Stimulated activated CD4-positive, alpha-beta T cell treated with anti-CD3 and anti-CD28 coated beads, Interleukin-1b, Interleukin-23, amount 100 ng/mL, for 24 hours (primary cell): ENCODE results near the gene KIF4B.
"Not testable (repeated sequence)": the region's sequence is repeated elsewhere in the genome, so short reads cannot be mapped to it uniquely, and the experiment has no call there.

ENCODE experiments used
- DNase-seq, 4 experiments: peaks; one replicate each; pipeline ENCODE4 v3.0.0-alpha.2; 2020; ENCODE audit warnings: low read depth in 4 of 4, low spot score in 1 of 4

Gene KIF4B

DNA sequence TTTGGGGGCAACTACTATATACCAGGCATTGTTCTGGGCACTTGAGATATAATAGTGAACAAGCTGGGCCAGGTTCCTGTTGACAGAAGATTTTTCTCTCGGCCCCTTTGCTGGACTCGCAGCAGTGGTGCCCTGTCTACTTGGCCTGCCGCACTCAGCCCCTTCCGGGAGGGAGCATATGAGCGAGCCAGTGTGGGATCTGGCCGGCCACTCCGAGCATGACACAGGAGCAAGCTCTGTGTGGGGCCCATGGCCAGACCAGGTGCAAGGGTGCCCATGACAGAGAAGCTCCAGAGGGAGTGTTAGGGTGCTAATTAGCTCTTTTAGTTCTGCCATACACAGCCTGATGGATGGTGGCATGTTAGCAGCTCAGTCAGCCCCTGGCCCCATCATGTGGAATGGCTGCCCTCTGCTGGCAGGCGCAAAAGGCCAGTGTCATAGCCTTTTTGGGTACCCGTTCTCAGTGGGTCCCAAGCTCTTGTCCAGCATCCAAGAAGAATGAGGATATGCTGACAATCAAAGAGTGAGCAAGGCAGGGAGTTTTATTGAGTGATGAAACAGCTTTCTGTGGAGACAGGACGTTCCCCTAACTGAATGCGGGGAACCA, 9.3 kb upstream of the KIF4B start:
- DNase-seq = peak in 1 of 4 experiments; percentile 8

DNA sequence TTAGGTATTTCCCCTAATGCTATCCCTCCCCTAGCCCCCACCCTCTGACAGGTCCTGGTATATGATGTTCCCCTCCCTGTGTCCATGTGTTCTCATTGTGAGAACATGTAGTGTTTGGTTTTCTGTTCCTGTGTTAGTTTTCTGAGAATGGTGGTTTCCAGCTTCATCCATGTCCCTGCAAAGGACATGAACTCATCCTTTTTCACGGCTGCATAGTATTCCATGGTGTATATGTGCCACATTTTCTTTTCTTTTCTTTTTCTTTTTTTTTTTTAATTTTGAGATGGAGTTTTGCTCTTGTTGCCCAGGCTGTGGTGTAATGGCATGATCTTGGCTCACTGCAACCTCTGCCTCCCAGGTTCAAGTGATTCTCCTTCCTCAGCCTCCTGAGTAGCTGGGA, 7.3 kb upstream of the KIF4B start:
- not testable (repeated sequence) for DNase-seq

- no peak for DNase-seq
Observed at GRCh38 chr5:155008669-155009068, 4.9 kb upstream of the KIF4B start.

DNA sequence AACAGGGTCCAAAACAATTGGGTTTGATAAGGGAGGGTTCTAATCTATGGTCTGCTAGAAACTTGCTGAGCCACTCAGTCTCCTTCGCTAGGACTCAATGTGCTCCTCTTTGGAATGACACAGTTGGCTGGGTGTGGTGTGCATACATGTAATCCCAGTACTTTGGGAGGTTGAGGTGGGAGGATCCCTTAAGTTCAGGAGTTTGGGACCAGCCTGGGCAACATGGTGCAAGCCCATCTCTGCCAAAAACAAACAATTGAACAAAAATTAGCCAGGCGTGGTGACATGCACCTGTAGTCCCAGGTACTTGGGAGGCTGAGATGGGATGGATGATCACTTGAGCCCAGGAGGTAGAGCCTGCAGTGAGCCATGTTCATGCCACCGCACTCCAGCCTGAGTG, 2.7 kb upstream of the KIF4B start:
- no peak for DNase-seq

- no peak for DNase-seq
Observed at GRCh38 chr5:155015239-155015638, 1.7 kb downstream of the KIF4B start.

GRCh38 chr5:155017610-155018009, 4.1 kb downstream of the KIF4B start:
- DNase-seq = no peak

DNA sequence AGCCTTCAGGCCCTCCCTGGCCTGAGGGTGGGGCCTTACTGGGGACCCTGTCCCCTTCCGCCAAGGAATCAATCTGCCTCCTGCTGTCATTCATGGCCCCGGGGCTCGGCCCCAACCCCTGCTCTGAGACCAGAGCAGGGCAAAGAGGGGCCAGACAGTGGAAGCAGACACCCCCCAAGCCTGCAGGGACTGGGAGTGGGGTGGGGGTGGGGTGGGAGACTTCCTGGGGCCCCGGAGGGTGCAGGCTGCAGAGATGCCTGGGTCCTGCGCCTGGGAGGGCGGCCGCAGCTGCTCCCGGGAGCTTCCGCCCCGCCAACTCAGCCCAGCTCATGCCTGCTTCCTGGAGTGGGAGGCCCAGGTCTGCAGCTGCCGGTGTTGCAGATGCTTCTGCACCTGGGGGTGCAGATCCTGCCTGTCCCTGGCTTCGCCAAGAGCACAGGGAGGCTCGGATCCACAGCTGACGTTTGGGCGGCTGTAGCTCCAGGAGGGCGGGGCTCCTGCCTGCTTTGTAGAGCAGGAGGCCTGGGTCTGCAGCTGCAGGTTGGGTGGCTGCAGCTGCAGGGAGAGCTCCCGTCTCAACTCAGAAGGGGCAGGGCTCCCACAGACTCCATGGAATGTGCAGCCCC, 6.2 kb downstream of the KIF4B start:
- DNase-seq = no peak

DNA sequence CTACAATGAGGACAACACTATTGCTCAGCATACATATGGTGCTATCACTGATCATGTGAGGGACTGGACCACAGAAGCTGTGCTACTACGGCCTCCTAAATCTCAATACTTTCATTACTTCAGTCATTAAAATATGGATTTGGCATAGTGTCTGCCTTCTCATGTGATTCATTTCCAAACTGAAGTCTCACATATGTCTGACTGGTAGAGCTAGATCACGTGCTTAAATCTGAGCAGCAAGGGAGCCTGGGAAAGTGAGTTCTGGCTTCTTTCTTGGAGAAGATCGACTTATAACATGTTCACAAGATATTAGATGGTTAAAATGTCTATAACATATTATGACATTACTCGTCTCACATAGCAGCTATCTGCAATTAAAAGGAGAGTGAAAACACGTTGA, 8.3 kb downstream of the KIF4B start:
- no peak for DNase-seq

DNA sequence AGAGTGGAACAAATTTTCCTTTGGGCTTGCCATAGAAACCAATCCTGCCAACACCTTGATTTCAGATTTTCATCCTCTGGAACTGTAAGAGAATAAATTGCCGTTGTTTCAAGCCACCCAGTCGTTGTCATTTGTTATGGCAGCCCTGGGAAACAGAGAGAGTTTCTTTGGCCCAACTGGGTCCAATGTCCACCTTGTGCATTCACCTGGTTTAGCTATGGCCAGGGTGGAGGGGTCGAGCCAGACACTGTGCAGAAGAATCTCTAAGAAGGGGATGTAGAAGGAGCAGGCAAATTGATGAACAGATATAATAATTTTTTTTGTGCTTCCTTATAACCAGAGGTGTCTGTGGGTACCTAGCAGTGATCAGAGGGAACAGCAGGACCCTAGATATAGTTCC, 9.8 kb downstream of the KIF4B start:
- DNase-seq = no peak

DNA sequence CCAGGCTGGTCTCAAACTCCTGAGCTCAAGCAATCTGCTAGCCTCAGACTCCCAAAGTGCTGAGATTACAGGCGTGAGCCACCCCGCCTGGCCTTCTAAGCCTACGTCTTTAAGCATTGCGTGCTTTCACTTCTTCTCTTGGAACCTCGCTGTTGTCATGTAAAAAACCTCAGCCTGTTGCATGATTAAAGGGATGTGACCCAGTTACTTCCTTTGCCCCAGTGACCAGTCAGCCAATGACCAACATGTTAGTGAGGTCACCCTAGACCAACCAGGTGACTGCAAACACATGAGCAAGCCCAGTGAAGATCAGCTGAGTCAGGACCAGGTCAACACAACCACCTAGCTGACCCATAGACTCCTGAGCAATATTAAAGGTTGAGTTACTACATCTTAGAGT, 10.5 kb downstream of the KIF4B start:
- no peak for DNase-seq

GRCh38 chr5:155025895-155026294, 12.3 kb downstream of the KIF4B start:
- no peak for DNase-seq

- DNase-seq = no peak
Observed at GRCh38 chr5:155027993-155028629, 14.6 kb downstream of the KIF4B start.

GRCh38 chr5:155029240-155029639, 15.7 kb downstream of the KIF4B start:
- DNase-seq = no peak

DNA sequence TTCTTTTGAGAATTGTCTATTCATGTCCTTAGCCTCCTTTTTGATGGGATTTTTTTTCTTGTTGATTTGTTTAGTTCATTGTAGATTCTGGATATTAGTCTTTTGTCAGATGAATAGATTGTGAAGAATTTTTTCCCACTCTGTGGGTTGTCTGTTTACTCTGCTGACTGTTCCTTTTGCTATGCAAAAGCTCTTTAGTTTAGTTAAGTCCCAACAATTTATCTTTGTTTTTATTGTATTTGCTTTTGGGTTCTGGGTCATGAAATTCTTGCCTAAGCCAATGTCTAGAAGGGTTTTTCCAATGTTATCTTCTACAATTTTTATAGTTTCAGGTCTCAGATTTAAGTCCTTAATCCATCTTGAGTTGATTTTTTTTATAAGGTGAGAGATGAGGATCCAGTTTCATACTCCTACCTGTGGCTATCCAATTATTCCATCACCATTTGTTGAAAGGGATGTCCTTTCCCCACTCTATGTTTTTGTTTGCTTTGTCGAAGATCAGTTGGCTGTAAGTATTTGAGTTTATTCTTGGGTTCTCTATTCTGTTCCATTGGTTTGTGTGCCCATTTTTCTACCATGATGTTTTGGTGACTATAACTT, 20.7 kb downstream of the KIF4B start:
- DNase-seq = not testable (repeated sequence)

GRCh38 chr5:155035087-155035486, 21.5 kb downstream of the KIF4B start:
- DNase-seq = not testable (repeated sequence)

DNA sequence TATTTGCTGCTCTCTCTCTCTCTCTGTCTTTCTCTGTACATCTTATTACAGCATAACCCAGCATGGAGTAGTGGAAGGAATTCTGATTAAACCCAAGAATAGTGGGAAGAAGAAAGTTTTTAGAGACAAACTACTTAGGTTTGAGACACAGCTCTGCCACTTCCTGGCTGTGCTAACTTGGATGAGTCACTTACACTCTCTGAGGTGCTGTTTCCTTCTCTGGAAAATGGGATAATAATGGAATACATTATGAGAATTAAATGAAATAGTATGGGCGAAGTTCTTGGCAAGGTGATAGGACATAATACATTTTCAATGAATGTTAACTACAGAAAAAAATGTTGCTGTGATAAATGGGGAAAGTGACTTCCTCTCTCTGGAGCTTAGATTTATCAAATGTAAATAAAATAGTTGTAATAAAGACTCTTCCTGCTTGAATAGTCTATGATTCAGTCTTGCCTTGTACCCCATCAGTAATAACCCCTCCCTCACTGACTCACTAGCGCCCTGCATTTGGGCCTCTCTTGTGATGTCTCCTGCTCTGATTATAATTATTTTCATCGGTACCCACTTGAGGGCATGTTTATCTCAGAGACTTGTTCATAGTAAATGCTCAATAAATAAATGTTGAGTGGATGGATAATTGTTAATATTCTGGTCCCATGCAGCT, 27.6 kb downstream of the KIF4B start:
- DNase-seq = no peak

GRCh38 chr5:155044591-155044990, 31.0 kb downstream of the KIF4B start:
- DNase-seq = no peak

DNA sequence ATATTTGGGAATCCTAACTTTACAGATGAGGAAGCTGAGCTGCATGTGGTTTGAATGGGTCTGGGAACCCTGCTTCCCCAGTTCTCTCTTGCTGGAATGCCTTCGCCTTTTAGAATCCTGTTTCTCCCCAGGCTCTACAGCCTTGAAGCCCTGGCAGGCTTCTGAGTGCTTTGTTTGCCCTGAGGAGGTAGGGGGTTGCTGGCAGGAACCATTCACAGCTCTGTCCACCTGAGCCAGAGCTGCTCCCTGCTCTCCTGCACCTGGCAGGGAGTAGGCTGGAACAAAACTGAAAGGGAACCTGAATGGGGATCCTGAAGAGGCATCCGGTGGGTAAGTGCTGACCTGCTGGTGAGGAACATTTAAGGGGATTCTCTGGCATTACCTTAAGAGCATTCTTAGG, 33.0 kb downstream of the KIF4B start:
- DNase-seq = no peak

DNA sequence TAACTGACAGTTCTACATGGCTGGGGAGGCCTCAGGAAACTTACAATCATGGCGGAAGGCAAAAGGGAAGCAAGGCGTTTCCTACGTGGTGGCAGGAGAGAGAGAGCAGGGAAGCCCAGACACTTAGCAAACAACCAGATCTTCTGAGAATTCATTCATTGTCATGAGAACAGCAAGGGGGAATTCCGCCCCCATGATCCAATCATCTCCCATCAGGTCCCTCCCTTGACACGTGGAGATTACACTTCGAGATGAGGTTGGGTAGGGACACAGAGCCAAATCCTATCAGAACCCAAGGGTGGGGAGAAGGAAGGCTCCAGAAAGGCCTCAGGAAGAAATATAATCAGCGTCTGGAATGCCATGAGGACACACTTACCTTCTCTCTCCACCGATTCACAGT, 34.3 kb downstream of the KIF4B start:
- DNase-seq = no peak

GRCh38 chr5:155049569-155050383, 36.2 kb downstream of the KIF4B start:
- no peak for DNase-seq
